Panc1 (cell line): ENCODE results near the gene BLOC1S6. TPM values are rescaled to one million over a fixed set of nuclear protein-coding genes. Genes with fewer than 3 reads are reported as not detected.

Experiments
- ATAC-seq: fragments of 200-7000 bp; cut with Tn5 transposase; 2 replicates; pipeline ENCODE4 v1.9.1; 2020; ENCODE audit warnings: mild to moderate bottlenecking, moderate library complexity
- BruUV-seq: library from RNA; stranded (reverse); fragments of 400-500 nt; replicated peaks from 2 replicates; lab custom pipeline; 2021; lab: Mats Ljungman, UMichigan
- CTCF ChIA-PET: fragments of 300-600 bp; sonication (Branson Sonifier 250); formaldehyde crosslinking; loops from one replicate; lab custom pipeline; 2022; ENCODE audit warnings: antibody characterized with exemption; lab: Charles Lee
- POLR2A ChIA-PET: fragments of 300-600 bp; sonication (Branson Sonifier 250); formaldehyde crosslinking; loops from one replicate; lab custom pipeline; 2022; ENCODE audit warnings: antibody characterized with exemption; lab: Charles Lee
- DNase-seq: peaks from one replicate; pipeline ENCODE4 v3.0.0-alpha.2; 2010; ENCODE audit warnings: low read depth, low spot score
- H3K27ac ChIP-seq: 2 replicates; pipeline ENCODE4 v1.5.1; 2011; ENCODE audit warnings: mild to moderate bottlenecking, low read length, inconsistent platforms
- H3K27me3 ChIP-seq: fragments of 200-500 bp; sonication (Bioruptor generic); 2 replicates; pipeline ENCODE4 v1.6.0; 2014; ENCODE audit warnings: low read length, inconsistent platforms; ENCODE audit not compliant: control insufficient read depth, insufficient read depth
- H3K36me3 ChIP-seq: fragments of 200-500 bp; sonication (Bioruptor generic); 2 replicates; pipeline ENCODE4 v1.5.1; 2014; ENCODE audit warnings: inconsistent platforms, mild to moderate bottlenecking, low read length, moderate library complexity; ENCODE audit not compliant: control insufficient read depth, insufficient read depth
- H3K4me1 ChIP-seq: 2 replicates; pipeline ENCODE4 v1.5.1; 2011; ENCODE audit warnings: inconsistent platforms, mild to moderate bottlenecking, low read length, moderate library complexity; ENCODE audit not compliant: control insufficient read depth, insufficient read depth
- H3K4me3 ChIP-seq, 2 experiments: 2 replicates each; pipeline ENCODE4 v1.5.1; 2011 to 2012; ENCODE audit warnings: low read depth in 2 of 2, low read length in 2 of 2, mild to moderate bottlenecking in 2 of 2, inconsistent platforms in 1 of 2, moderate library complexity in 1 of 2
- H3K9me3 ChIP-seq: fragments of 200-500 bp; sonication (Bioruptor generic); 2 replicates; pipeline ENCODE4 v1.5.1; 2014; ENCODE audit warnings: low read depth, mild to moderate bottlenecking, inconsistent platforms, low read length, moderate library complexity; ENCODE audit not compliant: control insufficient read depth, insufficient read depth
- POLR2AphosphoS5 ChIP-seq: IDR thresholded peaks from 2 replicates; pipeline ENCODE4 v1.6.1; 2012; ENCODE audit warnings: mild to moderate bottlenecking, low read depth, low read length, moderate library complexity
- SIN3A ChIP-seq: IDR thresholded peaks from 2 replicates; pipeline ENCODE4 v1.6.1; 2012; ENCODE audit warnings: low read depth, mild to moderate bottlenecking, low read length, moderate library complexity, borderline replicate concordance; ENCODE audit not compliant: insufficient read depth
- TCF7L2 ChIP-seq: IDR thresholded peaks from 2 replicates; pipeline ENCODE4 v1.6.1; 2011; ENCODE audit warnings: mild to moderate bottlenecking, low read depth, low read length, inconsistent platforms
- in situ Hi-C: cut with HindIII; loops from 2 replicates; pipeline ENCODE4 v1.10.0; 2016; ENCODE audit warnings: low sequenced_read_pairs, low pct_unique_long_range_greater_than_20kb
- intact Hi-C: fragments of 100-400 bp; cut with micrococcal nuclease; formaldehyde crosslinking; loops from one replicate; pipeline ENCODE4 v1.10.0; 2022; ENCODE audit not compliant: unreplicated experiment
- total RNA-seq: library from RNA; stranded (reverse); gene quantifications from one replicate; pipeline ENCODE4 v1.2.1, GENCODE V29; 2021; ENCODE audit not compliant: unreplicated experiment
- TF ChIP-seq, protein P1 (sequence below): fragments of 450-650 bp; IDR thresholded peaks from 2 replicates; pipeline ENCODE4 v1.5.1; 2017; ENCODE audit warnings: mild to moderate bottlenecking
- TF ChIP-seq, protein P2 (sequence below), 2 experiments: IDR thresholded peaks; 2 replicates each; pipeline ENCODE4 v1.6.1; 2011 to 2012; ENCODE audit warnings: low read depth in 2 of 2, control low read depth in 1 of 2, low read length in 1 of 2, mild to moderate bottlenecking in 1 of 2, moderate library complexity in 1 of 2; ENCODE audit not compliant: insufficient read depth in 1 of 2

The BLOC1S6 gene
- total RNA-seq, 1 experiment from 2014 or later: 52.0 TPM

- TF ChIP-seq, protein P1, sequence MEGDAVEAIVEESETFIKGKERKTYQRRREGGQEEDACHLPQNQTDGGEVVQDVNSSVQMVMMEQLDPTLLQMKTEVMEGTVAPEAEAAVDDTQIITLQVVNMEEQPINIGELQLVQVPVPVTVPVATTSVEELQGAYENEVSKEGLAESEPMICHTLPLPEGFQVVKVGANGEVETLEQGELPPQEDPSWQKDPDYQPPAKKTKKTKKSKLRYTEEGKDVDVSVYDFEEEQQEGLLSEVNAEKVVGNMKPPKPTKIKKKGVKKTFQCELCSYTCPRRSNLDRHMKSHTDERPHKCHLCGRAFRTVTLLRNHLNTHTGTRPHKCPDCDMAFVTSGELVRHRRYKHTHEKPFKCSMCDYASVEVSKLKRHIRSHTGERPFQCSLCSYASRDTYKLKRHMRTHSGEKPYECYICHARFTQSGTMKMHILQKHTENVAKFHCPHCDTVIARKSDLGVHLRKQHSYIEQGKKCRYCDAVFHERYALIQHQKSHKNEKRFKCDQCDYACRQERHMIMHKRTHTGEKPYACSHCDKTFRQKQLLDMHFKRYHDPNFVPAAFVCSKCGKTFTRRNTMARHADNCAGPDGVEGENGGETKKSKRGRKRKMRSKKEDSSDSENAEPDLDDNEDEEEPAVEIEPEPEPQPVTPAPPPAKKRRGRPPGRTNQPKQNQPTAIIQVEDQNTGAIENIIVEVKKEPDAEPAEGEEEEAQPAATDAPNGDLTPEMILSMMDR: peak; percentile 31; the same call in 1 of the 2 replicates
- TF ChIP-seq SIN3A: no peak
- no peak for DNase-seq
These were observed 13.1 kb upstream of the BLOC1S6 start for GRCh38 chr15:45573961-45574629.

GRCh38 chr15:45581919-45582318 is 5.3 kb upstream of the BLOC1S6 start:
- H3K4me1 ChIP-seq: peaks cover 10% of the 10 kb centered on the region
- H3K9me3 ChIP-seq: no peaks in the 10 kb centered on the region
- no TSS peak for BruUV-seq
- no peak for ATAC-seq
- H3K4me3 ChIP-seq: no peak overlapping the region
- ChIA-PET POLR2A (no interaction called here), CTCF (no interaction called here)
- in situ Hi-C loops (no loop called here), intact Hi-C loops (loop anchor here (5.0 kb wide), 1 partner anchor 55 kb away; no protein-coding TSS in a partner anchor)
- no peak for DNase-seq
- H3K27ac ChIP-seq: no peak overlapping the region
- H3K36me3 ChIP-seq: no peaks in the 10 kb centered on the region
- H3K27me3 ChIP-seq: no peaks in the 10 kb centered on the region
- TF ChIP-seq, protein P2, sequence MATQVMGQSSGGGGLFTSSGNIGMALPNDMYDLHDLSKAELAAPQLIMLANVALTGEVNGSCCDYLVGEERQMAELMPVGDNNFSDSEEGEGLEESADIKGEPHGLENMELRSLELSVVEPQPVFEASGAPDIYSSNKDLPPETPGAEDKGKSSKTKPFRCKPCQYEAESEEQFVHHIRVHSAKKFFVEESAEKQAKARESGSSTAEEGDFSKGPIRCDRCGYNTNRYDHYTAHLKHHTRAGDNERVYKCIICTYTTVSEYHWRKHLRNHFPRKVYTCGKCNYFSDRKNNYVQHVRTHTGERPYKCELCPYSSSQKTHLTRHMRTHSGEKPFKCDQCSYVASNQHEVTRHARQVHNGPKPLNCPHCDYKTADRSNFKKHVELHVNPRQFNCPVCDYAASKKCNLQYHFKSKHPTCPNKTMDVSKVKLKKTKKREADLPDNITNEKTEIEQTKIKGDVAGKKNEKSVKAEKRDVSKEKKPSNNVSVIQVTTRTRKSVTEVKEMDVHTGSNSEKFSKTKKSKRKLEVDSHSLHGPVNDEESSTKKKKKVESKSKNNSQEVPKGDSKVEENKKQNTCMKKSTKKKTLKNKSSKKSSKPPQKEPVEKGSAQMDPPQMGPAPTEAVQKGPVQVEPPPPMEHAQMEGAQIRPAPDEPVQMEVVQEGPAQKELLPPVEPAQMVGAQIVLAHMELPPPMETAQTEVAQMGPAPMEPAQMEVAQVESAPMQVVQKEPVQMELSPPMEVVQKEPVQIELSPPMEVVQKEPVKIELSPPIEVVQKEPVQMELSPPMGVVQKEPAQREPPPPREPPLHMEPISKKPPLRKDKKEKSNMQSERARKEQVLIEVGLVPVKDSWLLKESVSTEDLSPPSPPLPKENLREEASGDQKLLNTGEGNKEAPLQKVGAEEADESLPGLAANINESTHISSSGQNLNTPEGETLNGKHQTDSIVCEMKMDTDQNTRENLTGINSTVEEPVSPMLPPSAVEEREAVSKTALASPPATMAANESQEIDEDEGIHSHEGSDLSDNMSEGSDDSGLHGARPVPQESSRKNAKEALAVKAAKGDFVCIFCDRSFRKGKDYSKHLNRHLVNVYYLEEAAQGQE (IDR thresholded peaks at IDR 0.05; ENCODE audit: insufficient read depth in 1 of 2, low read depth in 2 of 2, low read length in 1 of 2): no peak
- TF ChIP-seq TCF7L2 (no peak), POLR2AphosphoS5 (no peak), SIN3A (no peak)
- TF ChIP-seq, protein P1: no peak

More at GRCh38 chr15:45573961-45574629, 13.1 kb upstream of the BLOC1S6 start:
- intact Hi-C loops (no loop called here), in situ Hi-C loops (no loop called here)
- H3K4me1 ChIP-seq: no peaks in the 10 kb centered on the region
- H3K36me3 ChIP-seq: no peaks in the 10 kb centered on the region
- ChIA-PET CTCF (interaction anchor here (0.6 to 1.2 kb wide), 4 partner anchors 40 to 370 kb away, joined by 3 to 10 read pairs (median 5); no protein-coding TSS in a partner anchor), POLR2A (interaction anchor here (0.6 kb wide), 1 partner anchor 60 kb away, joined by 12 read pairs; no protein-coding TSS in a partner anchor)
- no peak overlapping the region for H3K27ac ChIP-seq
- H3K27me3 ChIP-seq: no peaks in the 10 kb centered on the region
- BruUV-seq: no TSS peak
- peak; percentile 73 for ATAC-seq
- no peak overlapping the region for H3K4me3 ChIP-seq
- no peaks in the 10 kb centered on the region for H3K9me3 ChIP-seq
